GM12878 (cell line): Measurements from ENCODE around the gene ABHD14A.
"Not testable (repeated sequence)": the region's sequence is repeated elsewhere in the genome, so short reads cannot be mapped to it uniquely, and the experiment has no call there.

ENCODE experiments used
- CEBPB ChIP-seq, 2 experiments: fragments of 150-350 bp in 1 of 2; IDR thresholded peaks; 2 replicates each; pipeline ENCODE4 v1.6.1; 2012 to 2014; ENCODE audit warnings: low read depth in 2 of 2, low read length in 2 of 2, borderline replicate concordance in 1 of 2, inconsistent platforms in 1 of 2
- EP300 ChIP-seq, 2 experiments: fragments of 150-350 bp in 1 of 2; IDR thresholded peaks; 2 replicates each; pipeline ENCODE4 v1.6.1; 2011 to 2012; ENCODE audit warnings: low read depth in 2 of 2, low read length in 2 of 2, borderline replicate concordance in 1 of 2, improper control_type of control experiment in 1 of 2, inconsistent platforms in 1 of 2; ENCODE audit not compliant: control insufficient read depth in 1 of 2
- POLR2AphosphoS5 ChIP-seq: IDR thresholded peaks from 2 replicates; pipeline ENCODE4 v1.6.1; 2011; ENCODE audit warnings: mild to moderate bottlenecking, low read length, inconsistent platforms
- RAD21 ChIP-seq: IDR thresholded peaks from 2 replicates; pipeline ENCODE4 v1.6.1; 2011; ENCODE audit warnings: mild to moderate bottlenecking, low read depth, low read length, moderate library complexity; ENCODE audit not compliant: insufficient read depth
- SMAD1 ChIP-seq: fragments of 450-650 bp; IDR thresholded peaks from 2 replicates; pipeline ENCODE4 v1.6.1; 2018; ENCODE audit warnings: mild to moderate bottlenecking, low read depth; ENCODE audit not compliant: partially characterized antibody
- ZNF592 ChIP-seq: fragments of 450-650 bp; IDR thresholded peaks from 2 replicates; pipeline ENCODE4 v1.6.1; 2017; ENCODE audit warnings: mild to moderate bottlenecking, moderate library complexity
- TF ChIP-seq, protein P1 (sequence below), 3 experiments: IDR thresholded peaks in 2 of 3; conservative IDR thresholded peaks in 1 of 3; 2 replicates each; pipeline ENCODE4 v1.5.1; 2011; ENCODE audit warnings: low read depth in 3 of 3, low read length in 3 of 3, mild to moderate bottlenecking in 3 of 3, control low read depth in 2 of 3, moderate library complexity in 2 of 3, inconsistent platforms in 1 of 3, mixed read lengths in 1 of 3; ENCODE audit not compliant: control insufficient read depth in 2 of 3, insufficient read depth in 1 of 3; ENCODE audit errors: extremely low read depth in 1 of 3
- TF ChIP-seq, protein P2 (sequence below): IDR thresholded peaks from 2 replicates; pipeline ENCODE4 v1.6.1; 2011; ENCODE audit warnings: mild to moderate bottlenecking, low read depth, low read length, moderate library complexity; ENCODE audit not compliant: insufficient replicate concordance

- TF ChIP-seq, protein P1, sequence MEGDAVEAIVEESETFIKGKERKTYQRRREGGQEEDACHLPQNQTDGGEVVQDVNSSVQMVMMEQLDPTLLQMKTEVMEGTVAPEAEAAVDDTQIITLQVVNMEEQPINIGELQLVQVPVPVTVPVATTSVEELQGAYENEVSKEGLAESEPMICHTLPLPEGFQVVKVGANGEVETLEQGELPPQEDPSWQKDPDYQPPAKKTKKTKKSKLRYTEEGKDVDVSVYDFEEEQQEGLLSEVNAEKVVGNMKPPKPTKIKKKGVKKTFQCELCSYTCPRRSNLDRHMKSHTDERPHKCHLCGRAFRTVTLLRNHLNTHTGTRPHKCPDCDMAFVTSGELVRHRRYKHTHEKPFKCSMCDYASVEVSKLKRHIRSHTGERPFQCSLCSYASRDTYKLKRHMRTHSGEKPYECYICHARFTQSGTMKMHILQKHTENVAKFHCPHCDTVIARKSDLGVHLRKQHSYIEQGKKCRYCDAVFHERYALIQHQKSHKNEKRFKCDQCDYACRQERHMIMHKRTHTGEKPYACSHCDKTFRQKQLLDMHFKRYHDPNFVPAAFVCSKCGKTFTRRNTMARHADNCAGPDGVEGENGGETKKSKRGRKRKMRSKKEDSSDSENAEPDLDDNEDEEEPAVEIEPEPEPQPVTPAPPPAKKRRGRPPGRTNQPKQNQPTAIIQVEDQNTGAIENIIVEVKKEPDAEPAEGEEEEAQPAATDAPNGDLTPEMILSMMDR (IDR thresholded peaks at IDR 0.05 in 2 of 3, conservative IDR thresholded peaks at IDR 0.05 in 1 of 3; ENCODE audit: control insufficient read depth in 2 of 3, extremely low read depth in 1 of 3, insufficient read depth in 1 of 3, low read depth in 3 of 3, low read length in 3 of 3), result not testable (repeated sequence)
- not testable (repeated sequence) for TF ChIP-seq RAD21; ZNF592; SMAD1; EP300 (IDR thresholded peaks at IDR 0.05; ENCODE audit: borderline replicate concordance in 1 of 2, control insufficient read depth in 1 of 2, low read depth in 2 of 2, low read length in 2 of 2); CEBPB (IDR thresholded peaks at IDR 0.05; ENCODE audit: borderline replicate concordance in 1 of 2, low read depth in 2 of 2, low read length in 2 of 2); POLR2AphosphoS5
- TF ChIP-seq, protein P2, sequence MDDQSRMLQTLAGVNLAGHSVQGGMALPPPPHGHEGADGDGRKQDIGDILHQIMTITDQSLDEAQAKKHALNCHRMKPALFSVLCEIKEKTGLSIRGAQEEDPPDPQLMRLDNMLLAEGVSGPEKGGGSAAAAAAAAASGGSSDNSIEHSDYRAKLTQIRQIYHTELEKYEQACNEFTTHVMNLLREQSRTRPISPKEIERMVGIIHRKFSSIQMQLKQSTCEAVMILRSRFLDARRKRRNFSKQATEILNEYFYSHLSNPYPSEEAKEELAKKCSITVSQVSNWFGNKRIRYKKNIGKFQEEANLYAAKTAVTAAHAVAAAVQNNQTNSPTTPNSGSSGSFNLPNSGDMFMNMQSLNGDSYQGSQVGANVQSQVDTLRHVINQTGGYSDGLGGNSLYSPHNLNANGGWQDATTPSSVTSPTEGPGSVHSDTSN, result not testable (repeated sequence)
Measured at GRCh38 chr3:51928981-51929380, 45.9 kb upstream of the ABHD14A start.
